ENCODE data around the gene LPP.

Gene LPP

DNA sequence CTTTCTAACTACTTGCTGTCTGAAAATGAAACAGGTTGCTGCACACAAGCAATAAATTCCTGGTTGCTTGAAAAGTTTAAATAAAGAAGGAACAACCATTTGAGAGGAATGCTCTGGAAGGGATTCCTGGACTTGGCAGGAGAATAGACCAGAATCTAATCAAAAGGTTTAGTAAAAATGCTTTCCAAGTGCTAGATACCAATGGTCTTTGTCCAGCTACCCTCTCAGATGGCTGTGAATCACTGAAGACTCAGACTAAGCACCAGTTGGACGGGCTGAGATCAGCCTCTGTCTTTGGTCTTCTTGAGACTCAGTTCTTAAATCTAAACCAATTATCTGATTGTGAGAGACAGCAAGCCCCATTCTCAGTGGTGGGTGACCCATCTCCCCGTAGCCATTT, 27.7 kb upstream of the LPP start:
- no peak for TF ChIP-seq GATA3 (IDR thresholded peaks at IDR 0.05; ENCODE audit: low read depth, low read length)

DNA sequence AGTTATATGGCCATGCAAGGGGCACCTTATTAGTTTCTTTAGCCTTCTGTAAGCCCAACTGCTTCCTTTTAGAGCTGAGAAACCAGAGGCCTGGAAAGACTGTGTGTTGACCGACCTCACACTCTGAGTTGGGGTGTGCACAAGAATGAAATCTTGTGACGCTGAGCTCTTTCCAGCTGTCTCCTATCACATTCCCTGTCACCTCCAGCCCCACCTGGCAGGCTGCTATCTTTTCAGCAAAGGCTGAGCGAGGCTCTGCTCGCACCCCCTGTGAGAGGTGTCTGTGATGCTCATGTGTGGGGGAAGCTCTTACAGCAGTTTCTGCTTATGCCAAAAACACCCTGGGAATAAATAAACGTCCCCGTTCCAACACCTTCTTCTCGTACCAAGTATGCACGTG, 27.0 kb upstream of the LPP start:
- TF ChIP-seq GATA3 (IDR thresholded peaks at IDR 0.05; ENCODE audit: low read depth, low read length) (no peak), GATA2 (IDR thresholded peaks at IDR 0.05; ENCODE audit: low read depth, low read length) (no peak)

DNA sequence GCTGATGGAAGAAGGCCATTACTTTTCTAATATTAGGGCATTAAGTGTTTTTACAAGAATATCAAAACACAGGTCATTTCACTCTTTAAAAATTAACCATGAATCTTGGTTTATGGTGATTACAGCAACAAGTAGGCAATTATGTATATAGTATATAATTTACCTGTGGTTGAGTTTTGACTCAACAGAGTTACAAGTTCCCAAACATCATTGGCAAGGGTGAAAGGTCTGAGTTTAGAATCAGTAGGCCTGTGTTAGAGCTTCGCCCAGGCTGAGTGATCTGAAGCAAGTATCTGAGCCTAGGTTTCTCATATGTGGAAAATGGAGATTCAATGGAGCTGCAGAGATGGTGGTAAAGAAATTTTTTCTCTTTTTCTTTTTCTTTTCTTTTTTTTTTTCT, 25.1 kb upstream of the LPP start:
- TF ChIP-seq GATA3 (IDR thresholded peaks at IDR 0.05; ENCODE audit: low read depth, low read length) (no peak), GATA2 (IDR thresholded peaks at IDR 0.05; ENCODE audit: low read depth, low read length) (no peak)

DNA sequence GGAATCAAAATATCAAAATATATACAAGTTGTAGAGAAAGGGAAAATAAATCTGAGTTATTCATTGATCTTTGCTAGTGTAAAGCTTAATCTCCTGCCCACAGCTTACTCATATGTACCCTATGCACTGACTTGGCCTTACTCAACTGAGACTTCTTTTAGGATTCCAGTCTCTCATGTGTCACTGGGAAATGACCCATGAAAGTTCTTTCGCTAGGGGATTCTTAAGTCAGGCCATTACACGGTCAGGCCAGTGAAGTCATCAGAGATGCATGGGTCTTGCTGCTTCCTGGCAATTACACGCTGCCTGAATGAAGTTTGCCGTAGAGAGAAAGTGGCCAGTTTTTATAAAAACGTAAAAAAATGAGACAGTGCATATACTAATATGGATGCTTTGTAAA, 20.7 kb upstream of the LPP start:
- TF ChIP-seq GATA2 (IDR thresholded peaks at IDR 0.05; ENCODE audit: low read depth, low read length), result no peak
- TF ChIP-seq GATA3 (IDR thresholded peaks at IDR 0.05; ENCODE audit: low read depth, low read length), result no peak

DNA sequence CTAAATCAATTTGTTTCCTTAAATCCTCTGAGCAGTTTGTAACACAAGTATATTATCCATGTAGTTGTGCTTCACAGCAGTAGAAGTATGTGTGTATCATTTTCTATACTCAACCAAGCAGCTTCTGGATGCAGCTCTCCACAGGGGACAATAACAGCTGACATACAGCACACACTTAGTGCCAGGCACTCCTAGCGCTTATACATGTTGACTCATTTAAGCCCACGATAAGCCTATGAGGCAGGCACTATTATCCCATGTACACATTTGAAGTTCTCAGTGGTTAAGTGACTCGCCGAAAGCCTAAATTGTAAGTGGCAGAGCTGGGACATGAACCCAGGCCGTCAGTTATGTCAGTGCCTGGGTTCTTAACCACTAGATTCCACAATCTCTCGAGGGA, 20.3 kb upstream of the LPP start:
- TF ChIP-seq GATA2 (IDR thresholded peaks at IDR 0.05; ENCODE audit: low read depth, low read length) (no peak), GATA3 (IDR thresholded peaks at IDR 0.05; ENCODE audit: low read depth, low read length) (no peak)

DNA sequence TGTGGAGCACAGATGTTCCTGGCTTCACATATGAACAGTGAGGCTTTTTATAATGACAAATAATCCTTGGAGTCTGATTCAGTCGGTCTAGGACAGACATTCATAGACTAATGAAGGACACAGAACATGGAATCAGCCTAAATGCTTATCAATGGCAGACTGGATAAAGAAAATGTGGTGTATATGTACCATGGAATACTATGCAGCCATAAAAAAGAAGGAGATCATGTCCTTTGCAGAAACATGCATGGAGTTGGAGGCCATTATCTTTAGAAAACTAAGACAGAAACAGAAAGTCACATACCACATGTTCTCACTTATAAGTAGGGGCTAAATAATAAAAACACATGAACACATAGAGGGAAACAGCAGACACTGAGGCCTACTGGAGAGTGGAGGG, 19.9 kb upstream of the LPP start:
- TF ChIP-seq GATA3 (IDR thresholded peaks at IDR 0.05; ENCODE audit: low read depth, low read length) (no peak), GATA2 (IDR thresholded peaks at IDR 0.05; ENCODE audit: low read depth, low read length) (no peak)

DNA sequence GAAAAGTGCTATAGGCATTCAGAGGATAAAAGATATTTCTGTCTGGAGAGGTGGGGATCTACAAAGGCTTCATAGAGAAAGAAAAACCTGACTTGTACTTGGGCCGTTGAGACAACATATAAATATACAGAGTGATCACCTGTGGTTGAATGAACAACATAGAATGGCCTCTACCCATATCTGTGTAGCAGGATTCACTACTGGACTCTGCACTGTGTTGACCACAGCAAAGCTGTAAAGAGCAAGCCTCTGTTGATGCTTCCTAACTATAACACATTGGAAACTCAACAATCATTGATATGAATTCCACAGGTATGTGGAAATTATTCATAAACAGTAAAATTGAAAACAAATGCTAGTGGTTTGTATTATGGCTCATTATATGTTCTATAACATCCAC, 19.1 kb upstream of the LPP start:
- no peak for TF ChIP-seq GATA2 (IDR thresholded peaks at IDR 0.05; ENCODE audit: low read depth, low read length)
- TF ChIP-seq GATA3 (IDR thresholded peaks at IDR 0.05; ENCODE audit: low read depth, low read length), result no peak

DNA sequence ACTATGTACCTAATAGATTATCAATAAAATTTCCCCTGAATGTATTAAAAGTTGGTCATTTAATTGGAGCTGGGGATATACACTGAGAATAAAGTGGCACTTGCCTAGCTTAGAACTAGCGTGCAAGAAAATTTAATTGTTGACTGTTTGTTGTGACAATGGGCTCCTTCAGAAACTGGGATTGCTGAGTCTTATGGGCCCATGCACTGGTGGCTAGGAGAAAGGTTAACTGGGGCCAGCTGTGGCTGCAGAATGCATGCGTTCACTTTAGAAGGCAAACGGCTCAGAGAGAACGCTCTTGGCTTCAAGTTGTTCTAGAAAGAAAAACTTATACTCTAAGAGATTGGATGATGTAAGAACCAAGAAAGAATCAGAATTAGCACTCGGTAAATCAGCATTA, 18.7 kb upstream of the LPP start:
- TF ChIP-seq GATA3 (IDR thresholded peaks at IDR 0.05; ENCODE audit: low read depth, low read length) (no peak), GATA2 (IDR thresholded peaks at IDR 0.05; ENCODE audit: low read depth, low read length) (no peak)

DNA sequence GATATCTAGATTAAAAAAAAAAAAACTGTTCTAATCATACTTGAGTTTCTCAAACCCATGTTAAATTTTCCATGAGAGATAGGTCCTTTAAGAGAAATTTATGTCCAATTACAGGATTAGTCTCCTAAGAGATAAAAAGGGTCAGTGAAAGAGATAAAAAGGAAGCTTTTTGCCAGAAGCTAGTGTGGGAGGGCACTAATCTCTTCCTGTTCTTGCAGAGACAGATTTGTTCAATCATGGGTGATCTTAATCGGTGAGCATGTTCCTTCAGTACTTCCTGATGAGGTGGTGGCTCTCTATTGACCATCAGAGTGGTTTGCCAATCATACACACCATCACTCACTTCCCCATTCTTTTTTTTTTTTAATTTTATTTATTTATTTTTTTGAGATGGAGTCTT, 16.9 kb upstream of the LPP start:
- no peak for TF ChIP-seq GATA3 (IDR thresholded peaks at IDR 0.05; ENCODE audit: low read depth, low read length)
- TF ChIP-seq GATA2 (IDR thresholded peaks at IDR 0.05; ENCODE audit: low read depth, low read length), result no peak

DNA sequence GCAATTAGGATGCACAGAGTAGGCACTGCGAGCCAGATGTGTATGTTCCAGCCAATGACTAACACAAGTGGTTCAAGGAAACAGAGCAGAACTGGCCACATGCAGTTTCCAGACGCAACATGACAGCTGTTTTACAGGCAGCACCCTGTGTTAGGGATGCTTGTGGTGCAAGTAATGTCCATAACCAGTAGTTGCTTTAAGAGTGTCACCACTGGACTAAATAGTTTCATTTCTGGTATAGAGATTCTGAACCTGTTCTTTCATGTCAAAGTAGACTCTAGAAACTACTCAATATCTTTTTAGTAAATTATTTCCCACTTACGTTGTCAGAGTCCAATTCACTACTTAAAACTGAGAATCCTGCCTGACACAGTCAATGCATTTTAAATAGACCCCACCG, 14.5 kb upstream of the LPP start:
- no peak for TF ChIP-seq GATA3 (IDR thresholded peaks at IDR 0.05; ENCODE audit: low read depth, low read length)
- TF ChIP-seq GATA2 (IDR thresholded peaks at IDR 0.05; ENCODE audit: low read depth, low read length), result no peak

DNA sequence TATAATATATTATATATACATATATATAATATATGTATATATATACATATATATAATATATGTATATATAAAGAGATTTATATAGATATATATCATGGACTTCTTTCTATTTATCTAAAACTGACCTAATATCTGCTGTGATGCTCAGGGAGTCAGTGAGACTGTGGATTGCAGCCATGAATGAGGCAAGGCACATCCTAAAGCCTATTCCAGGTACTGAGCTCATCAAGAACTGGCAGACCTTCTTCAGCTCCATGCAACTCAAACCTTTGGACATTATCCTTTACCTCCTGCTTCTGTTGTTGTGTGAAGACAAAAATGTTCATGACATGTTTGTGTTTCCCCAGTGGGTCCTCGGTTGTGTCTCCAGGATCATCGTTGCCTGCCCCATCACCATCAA, 7.7 kb upstream of the LPP start:
- TF ChIP-seq GATA3 (IDR thresholded peaks at IDR 0.05; ENCODE audit: low read depth, low read length) (no peak), GATA2 (IDR thresholded peaks at IDR 0.05; ENCODE audit: low read depth, low read length) (no peak)

DNA sequence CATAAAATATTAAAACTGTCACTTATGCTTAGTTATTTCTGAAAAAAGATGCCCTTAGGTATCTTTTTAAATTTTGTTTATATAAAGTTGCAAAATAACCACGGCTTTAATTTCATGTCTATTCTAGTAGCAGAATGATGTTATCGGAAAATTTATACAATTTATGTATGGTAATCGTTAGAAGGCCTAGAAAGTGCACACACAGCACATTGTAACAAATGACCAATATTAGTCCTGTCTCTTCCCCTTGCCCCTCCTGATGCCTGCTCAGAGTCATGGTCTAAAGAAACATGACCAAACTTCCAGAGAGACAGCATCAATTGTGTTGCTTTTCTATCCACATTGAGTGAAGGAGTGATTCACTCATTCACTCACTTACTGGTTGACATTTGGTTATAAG, 6.2 kb upstream of the LPP start:
- TF ChIP-seq GATA2 (IDR thresholded peaks at IDR 0.05; ENCODE audit: low read depth, low read length) (no peak), GATA3 (IDR thresholded peaks at IDR 0.05; ENCODE audit: low read depth, low read length) (no peak)

DNA sequence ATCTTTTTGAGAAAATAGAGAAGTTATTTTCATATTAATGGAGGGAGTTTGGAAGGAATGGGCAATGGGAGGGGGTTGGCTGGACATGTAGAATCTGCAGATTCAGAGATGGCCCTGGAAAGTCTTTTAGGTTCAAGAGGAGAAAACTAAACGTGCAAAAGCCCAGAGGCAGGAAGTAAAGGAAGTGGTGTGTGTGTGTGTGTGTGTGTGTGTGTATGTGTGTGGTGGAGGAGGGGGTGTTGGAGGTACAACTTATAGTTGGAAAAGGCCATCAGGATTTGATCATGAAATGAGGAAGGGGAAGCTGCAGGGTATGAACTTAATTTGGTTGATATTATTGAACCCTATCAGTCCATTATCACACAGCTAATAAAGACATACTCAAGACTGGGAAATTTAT, 5.6 kb upstream of the LPP start:
- no peak for TF ChIP-seq GATA2 (IDR thresholded peaks at IDR 0.05; ENCODE audit: low read depth, low read length)
- no peak for TF ChIP-seq GATA3 (IDR thresholded peaks at IDR 0.05; ENCODE audit: low read depth, low read length)

DNA sequence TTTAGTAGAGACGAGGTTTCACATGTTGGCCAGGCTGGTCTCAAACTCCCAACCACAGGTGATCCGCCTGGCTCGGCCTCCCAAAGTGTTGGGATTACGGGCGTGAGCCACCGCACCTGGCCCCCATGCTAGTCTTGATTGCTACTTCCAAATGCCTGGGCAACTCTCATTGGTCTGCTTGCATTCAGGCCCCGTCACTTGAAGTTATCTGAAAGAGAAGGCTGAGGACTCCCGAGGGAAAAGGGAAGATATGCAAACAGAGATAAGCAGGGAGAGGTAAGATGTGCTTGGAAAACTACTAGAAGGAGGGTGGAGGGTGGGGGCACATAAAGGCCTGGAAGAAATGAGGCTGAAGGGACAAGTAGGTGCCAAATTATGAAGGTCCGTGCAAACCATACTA, 4.4 kb upstream of the LPP start:
- TF ChIP-seq GATA2 (IDR thresholded peaks at IDR 0.05; ENCODE audit: low read depth, low read length) (no peak), GATA3 (IDR thresholded peaks at IDR 0.05; ENCODE audit: low read depth, low read length) (no peak)

DNA sequence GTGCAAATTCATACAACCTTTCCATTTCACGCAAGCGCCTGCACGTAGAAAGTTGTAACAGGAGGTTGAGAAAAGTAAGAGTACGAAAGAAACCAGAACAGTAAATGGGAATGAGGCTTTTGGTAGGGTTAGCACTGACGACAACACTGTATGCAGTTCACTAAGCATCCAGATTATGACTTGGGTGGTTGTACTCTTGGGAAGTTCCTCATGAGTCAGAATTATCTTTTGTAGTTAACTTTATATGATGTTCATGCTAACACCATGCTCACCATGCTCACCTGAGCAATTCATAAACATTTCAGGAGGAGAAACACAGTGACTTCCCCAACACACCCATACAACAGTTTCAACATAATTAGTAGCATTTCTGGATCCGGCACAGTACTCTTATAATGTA, 3.0 kb upstream of the LPP start:
- TF ChIP-seq GATA2 (IDR thresholded peaks at IDR 0.05; ENCODE audit: low read depth, low read length), result no peak
- no peak for TF ChIP-seq GATA3 (IDR thresholded peaks at IDR 0.05; ENCODE audit: low read depth, low read length)

DNA sequence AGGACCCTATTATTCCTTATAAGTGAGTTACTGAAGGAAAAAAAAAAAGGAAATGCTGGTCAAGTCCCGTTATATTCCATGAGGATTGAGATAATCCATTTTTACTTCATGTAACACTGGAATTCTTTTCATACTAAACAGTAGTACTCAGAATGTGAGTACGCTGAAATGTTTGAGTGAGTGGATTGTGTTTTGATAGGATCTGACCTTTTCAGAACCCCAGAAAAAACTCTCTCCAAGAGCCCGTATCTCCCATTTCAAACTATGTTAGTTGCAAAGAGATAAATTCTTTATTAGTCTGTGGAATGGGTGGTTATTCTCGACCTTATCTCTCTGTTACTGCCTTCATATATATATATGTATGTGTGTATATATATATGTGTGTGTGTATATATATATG, 2.5 kb upstream of the LPP start:
- no peak for TF ChIP-seq GATA3 (IDR thresholded peaks at IDR 0.05; ENCODE audit: low read depth, low read length)
- no peak for TF ChIP-seq GATA2 (IDR thresholded peaks at IDR 0.05; ENCODE audit: low read depth, low read length)

All from SH-SY5Y (cell line).